DND-41 (cell line): ENCODE data around the gene AKNA.

ENCODE experiments used
- EZH2 ChIP-seq: IDR thresholded peaks from 3 replicates; pipeline ENCODE4 v1.6.1; 2012; ENCODE audit warnings: borderline replicate concordance, low read depth, mild to moderate bottlenecking, moderate library complexity, low read length, inconsistent platforms; ENCODE audit not compliant: severe bottlenecking
- TF ChIP-seq, protein P1 (sequence below): IDR thresholded peaks from 2 replicates; pipeline ENCODE4 v1.5.1; 2012; ENCODE audit warnings: borderline replicate concordance, low read length, moderate library complexity, mild to moderate bottlenecking; ENCODE audit not compliant: poor library complexity, severe bottlenecking; ENCODE audit errors: extremely low read depth

DNA sequence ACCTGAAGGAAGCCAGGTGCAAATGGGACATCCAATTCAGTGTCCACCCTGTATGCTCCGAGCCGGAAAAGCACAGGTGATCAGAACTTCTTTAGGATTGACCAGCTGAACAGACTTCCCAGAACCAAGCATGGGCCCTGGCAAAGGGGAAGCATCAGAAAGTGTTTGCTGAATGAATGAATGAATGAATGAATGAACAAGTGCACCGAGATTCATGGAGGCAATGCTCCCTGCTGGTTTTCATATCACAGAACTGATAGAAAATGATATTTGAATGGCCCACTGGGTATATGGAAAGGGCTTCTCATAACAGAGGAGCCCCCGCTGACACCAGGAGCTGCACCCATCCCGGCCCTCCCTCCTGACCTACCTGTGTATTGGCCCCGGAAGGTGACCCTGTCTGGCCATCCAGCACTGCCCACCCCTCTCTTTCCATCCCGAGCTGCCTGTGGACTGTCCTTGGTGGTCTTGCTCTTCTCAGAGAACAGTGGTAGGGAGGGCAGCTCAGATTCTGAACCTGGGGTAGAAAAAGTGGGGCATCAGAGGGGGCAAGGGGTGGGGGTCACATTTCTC lies 42.2 kb downstream of the AKNA start:
- TF ChIP-seq, protein P1, sequence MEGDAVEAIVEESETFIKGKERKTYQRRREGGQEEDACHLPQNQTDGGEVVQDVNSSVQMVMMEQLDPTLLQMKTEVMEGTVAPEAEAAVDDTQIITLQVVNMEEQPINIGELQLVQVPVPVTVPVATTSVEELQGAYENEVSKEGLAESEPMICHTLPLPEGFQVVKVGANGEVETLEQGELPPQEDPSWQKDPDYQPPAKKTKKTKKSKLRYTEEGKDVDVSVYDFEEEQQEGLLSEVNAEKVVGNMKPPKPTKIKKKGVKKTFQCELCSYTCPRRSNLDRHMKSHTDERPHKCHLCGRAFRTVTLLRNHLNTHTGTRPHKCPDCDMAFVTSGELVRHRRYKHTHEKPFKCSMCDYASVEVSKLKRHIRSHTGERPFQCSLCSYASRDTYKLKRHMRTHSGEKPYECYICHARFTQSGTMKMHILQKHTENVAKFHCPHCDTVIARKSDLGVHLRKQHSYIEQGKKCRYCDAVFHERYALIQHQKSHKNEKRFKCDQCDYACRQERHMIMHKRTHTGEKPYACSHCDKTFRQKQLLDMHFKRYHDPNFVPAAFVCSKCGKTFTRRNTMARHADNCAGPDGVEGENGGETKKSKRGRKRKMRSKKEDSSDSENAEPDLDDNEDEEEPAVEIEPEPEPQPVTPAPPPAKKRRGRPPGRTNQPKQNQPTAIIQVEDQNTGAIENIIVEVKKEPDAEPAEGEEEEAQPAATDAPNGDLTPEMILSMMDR = no peak
- TF ChIP-seq EZH2 = no peak
